ENCODE results near the gene CAMKV.

CAMKV gene

DNA sequence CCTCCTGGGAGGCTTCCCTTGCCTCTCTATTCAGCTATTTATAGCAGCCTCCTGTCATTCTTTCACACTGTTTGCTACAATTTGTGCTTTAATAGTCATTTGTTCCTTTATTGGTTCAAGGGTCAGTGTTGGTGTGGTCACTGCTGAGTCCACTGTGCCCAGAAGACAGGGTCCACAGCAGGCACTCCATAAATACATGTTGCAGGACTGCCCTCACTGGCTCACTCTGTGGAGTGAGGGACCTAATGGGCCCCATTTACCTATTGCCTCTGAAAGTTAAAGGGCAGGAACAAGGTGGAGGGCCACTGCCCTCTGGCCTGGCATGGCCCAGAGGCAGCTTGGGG, 17.2 kb upstream of the CAMKV start:
- Histone ChIP-seq H3K27ac (ENCODE audit: low read depth, low read length) (no peak overlapping the region), H3K27me3 (ENCODE audit: control insufficient read depth, insufficient read depth, low read length) (no peaks in the 10 kb centered on the region), H3K36me3 (ENCODE audit: control insufficient read depth, insufficient read depth, low read length) (no peaks in the 10 kb centered on the region), H3K4me1 (ENCODE audit: control insufficient read depth, insufficient read depth, low read length) (peaks cover 6% of the 10 kb centered on the region), H3K4me3 (ENCODE audit: low read depth, low read length) (no peak overlapping the region), H3K9me3 (ENCODE audit: control insufficient read depth, insufficient read depth, low read depth, low read length) (no peaks in the 10 kb centered on the region), H3K9ac (ENCODE audit: low read length) (no peak overlapping the region)

DNA sequence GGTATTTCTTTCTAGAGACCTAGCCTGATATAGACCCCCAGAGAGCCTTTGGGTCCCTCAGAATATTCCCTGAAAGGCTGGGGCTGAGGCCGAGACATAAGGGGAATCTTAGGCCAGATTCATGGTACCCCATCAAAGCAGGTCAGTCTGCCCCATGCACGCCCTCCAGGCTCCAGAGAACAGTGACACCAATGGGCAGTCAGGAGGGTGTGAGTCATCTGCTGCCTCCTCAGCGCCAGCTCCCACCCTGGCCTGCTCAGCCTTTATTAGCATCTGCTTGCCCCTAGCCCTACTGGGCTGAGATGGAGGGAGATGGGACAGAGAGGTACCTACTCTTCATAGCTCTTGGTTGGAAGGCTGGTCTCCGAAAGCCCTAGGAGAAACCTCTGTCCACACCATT, 14.3 kb upstream of the CAMKV start:
- Histone ChIP-seq H3K27me3 (ENCODE audit: control insufficient read depth, insufficient read depth, low read length) (no peaks in the 10 kb centered on the region), H3K9me3 (ENCODE audit: control insufficient read depth, insufficient read depth, low read depth, low read length) (no peaks in the 10 kb centered on the region), H3K9ac (ENCODE audit: low read length) (no peak overlapping the region), H3K4me3 (ENCODE audit: low read depth, low read length) (no peak overlapping the region), H3K27ac (ENCODE audit: low read depth, low read length) (no peak overlapping the region), H3K36me3 (ENCODE audit: control insufficient read depth, insufficient read depth, low read length) (no peaks in the 10 kb centered on the region), H3K4me1 (ENCODE audit: control insufficient read depth, insufficient read depth, low read length) (peaks cover 23% of the 10 kb centered on the region)

DNA sequence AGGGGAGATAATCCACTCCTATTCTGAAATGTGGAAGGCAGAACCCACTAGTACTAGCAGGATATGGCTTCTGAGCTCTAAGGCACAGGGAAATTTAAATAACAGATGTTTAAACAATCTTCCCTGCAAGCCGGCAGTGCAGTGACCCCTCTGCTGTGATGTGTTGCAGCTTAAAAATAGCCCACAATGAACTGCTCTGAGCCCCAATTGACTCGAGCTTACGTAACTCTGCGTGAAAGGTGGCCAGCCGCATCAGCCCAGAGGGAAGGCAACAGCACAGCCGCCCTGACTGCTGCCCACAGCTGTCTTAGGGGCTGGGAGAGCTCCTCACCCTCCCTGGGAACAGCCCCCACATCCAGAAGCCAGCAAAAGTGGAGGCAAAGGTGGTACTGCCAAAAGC, 12.5 kb upstream of the CAMKV start:
- Histone ChIP-seq H3K4me3 (ENCODE audit: low read depth, low read length) (no peak overlapping the region), H3K36me3 (ENCODE audit: control insufficient read depth, insufficient read depth, low read length) (no peaks in the 10 kb centered on the region), H3K4me1 (ENCODE audit: control insufficient read depth, insufficient read depth, low read length) (peaks cover 23% of the 10 kb centered on the region), H3K9ac (ENCODE audit: low read length) (no peak overlapping the region), H3K27me3 (ENCODE audit: control insufficient read depth, insufficient read depth, low read length) (no peaks in the 10 kb centered on the region), H3K9me3 (ENCODE audit: control insufficient read depth, insufficient read depth, low read depth, low read length) (no peaks in the 10 kb centered on the region), H3K27ac (ENCODE audit: low read depth, low read length) (no peak overlapping the region)

DNA sequence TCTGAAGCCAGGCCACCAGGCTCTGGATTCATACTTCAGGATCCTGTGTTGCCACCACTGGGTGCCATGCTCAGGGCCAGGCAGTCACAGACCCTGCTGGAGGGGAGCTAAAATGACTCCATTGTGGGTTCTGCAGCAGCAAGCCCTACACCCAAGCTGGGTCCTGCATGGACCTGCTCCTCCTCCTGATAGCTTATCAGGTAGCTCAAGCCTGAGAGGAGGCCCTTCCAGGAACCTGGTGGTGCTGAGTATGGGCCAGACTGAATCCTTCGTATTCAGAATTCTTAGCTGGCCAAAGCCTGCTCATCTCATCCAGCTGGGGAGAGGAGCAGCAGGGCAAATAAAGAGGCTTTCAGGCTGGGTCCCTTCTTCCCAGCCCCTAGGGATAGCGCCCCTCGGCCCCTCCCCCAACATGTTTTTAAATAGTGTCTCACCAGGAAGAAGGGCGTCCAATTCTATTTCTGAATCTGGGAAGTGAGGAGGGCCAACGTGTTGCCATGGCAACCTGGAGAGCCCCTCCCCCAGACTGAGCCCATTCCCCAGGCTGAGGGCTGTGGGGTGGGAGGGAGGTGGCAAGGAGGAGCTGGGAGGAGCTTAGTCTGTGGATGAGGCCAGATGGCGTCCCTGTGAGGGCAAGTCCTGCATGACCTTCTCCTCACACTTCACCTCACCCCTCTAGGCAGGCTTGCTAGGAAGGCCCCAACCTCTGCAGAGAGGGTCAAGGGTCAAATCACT, 11.0 kb upstream of the CAMKV start:
- no peak overlapping the region for H3K9ac ChIP-seq (ENCODE audit: low read length)
- no peaks in the 10 kb centered on the region for H3K9me3 ChIP-seq (ENCODE audit: control insufficient read depth, insufficient read depth, low read depth, low read length)
- H3K4me1 ChIP-seq (ENCODE audit: control insufficient read depth, insufficient read depth, low read length) = peaks cover 23% of the 10 kb centered on the region
- H3K27me3 ChIP-seq (ENCODE audit: control insufficient read depth, insufficient read depth, low read length) = no peaks in the 10 kb centered on the region
- H3K4me3 ChIP-seq (ENCODE audit: low read depth, low read length) = no peak overlapping the region
- no peak overlapping the region for H3K27ac ChIP-seq (ENCODE audit: low read depth, low read length)
- H3K36me3 ChIP-seq (ENCODE audit: control insufficient read depth, insufficient read depth, low read length) = no peaks in the 10 kb centered on the region

DNA sequence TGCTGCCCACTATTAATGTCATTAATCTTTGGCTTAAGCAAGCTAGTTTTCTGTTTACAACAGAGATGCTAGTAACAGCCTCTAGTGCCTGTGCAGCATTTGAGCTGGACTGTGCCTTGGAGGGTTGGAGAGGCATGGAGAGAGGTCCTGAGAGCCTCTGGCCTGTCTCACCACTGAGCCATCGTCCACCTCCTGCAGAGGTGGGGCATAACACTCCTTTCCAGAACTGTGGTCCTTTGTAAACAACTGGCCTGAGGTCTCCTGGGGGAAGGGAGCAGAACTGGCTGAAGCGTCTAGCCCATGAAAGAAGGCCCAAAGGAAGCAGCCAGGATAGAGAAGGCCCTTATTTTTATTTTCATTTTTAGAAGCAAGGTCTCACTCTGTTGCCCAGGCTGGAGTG, 10.0 kb upstream of the CAMKV start:
- H3K27me3 ChIP-seq (ENCODE audit: control insufficient read depth, insufficient read depth, low read length) = no peaks in the 10 kb centered on the region
- H3K9me3 ChIP-seq (ENCODE audit: control insufficient read depth, insufficient read depth, low read depth, low read length) = no peaks in the 10 kb centered on the region
- H3K27ac ChIP-seq (ENCODE audit: low read depth, low read length) = no peak overlapping the region
- H3K36me3 ChIP-seq (ENCODE audit: control insufficient read depth, insufficient read depth, low read length) = no peaks in the 10 kb centered on the region
- H3K4me3 ChIP-seq (ENCODE audit: low read depth, low read length) = no peak overlapping the region
- no peak overlapping the region for H3K9ac ChIP-seq (ENCODE audit: low read length)
- peaks cover 23% of the 10 kb centered on the region for H3K4me1 ChIP-seq (ENCODE audit: control insufficient read depth, insufficient read depth, low read length)

DNA sequence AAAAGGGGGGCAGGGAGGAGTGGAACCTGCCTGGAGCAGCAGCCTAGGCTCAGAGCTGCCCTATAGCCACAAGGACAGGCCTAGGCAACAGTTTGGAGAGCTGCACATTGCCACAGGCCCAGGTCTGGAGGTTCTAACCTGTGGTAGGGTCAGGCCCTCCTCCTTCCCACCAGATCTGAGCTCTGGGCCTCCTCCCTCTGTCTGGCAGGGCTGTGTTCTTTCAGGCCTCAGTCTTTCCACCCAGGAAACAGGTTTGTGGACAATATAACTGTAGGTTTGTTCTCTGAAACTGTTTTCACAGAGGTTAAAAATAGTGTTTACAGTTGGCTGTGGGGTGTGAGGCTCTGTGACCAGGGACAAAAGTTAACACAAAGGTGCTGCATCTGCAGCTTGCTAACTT, 9.0 kb upstream of the CAMKV start:
- Histone ChIP-seq H3K27me3 (ENCODE audit: control insufficient read depth, insufficient read depth, low read length) (no peaks in the 10 kb centered on the region), H3K27ac (ENCODE audit: low read depth, low read length) (no peak overlapping the region), H3K36me3 (ENCODE audit: control insufficient read depth, insufficient read depth, low read length) (no peaks in the 10 kb centered on the region), H3K9ac (ENCODE audit: low read length) (no peak overlapping the region), H3K4me3 (ENCODE audit: low read depth, low read length) (no peak overlapping the region), H3K9me3 (ENCODE audit: control insufficient read depth, insufficient read depth, low read depth, low read length) (no peaks in the 10 kb centered on the region), H3K4me1 (ENCODE audit: control insufficient read depth, insufficient read depth, low read length) (peaks cover 23% of the 10 kb centered on the region)

DNA sequence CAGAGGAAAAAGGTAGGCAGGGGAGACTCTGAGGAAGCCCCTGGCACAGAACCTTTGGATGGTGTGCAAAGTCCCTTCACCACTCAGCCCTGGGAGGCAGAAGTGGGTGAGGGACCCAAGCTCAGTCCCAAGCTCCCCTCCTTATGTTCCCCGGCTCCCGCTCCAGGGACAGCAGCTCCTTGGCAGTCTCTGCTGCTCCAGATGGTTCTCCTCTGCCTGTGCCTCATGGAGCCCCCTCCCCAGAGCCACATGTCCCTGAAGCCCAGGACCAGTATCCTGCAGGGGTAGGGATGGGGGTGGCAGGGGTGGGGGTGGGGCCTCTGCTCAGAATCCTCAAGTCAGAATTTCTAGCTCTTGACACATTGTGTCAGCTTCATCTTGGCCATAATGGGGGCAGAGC, 8.0 kb upstream of the CAMKV start:
- Histone ChIP-seq H3K4me1 (ENCODE audit: control insufficient read depth, insufficient read depth, low read length) (peaks cover 23% of the 10 kb centered on the region), H3K9me3 (ENCODE audit: control insufficient read depth, insufficient read depth, low read depth, low read length) (no peaks in the 10 kb centered on the region), H3K27me3 (ENCODE audit: control insufficient read depth, insufficient read depth, low read length) (no peaks in the 10 kb centered on the region)

DNA sequence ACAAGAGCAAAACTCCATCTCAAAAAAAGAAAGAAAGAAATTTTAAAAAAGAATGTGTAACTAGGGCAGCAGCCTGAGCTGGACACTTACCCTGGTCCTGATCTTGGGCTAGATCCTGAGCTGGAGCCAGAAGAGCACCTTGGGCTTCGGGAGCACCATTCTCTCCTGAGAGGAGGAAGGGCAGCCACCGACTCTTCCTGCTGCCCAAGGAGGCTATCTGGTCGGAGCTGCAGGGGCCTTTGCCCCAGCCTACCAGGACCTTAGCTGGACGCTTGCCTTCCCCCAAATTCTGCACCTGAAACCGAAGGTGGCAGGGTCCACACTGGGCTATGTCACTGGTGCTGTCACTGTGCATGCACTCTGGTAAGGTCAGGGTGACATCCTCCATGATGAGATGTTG, 6.9 kb upstream of the CAMKV start:
- H3K9ac ChIP-seq (ENCODE audit: low read length) = no peak overlapping the region
- H3K4me3 ChIP-seq (ENCODE audit: low read depth, low read length) = no peak overlapping the region
- H3K4me1 ChIP-seq (ENCODE audit: control insufficient read depth, insufficient read depth, low read length) = peaks cover 13% of the 10 kb centered on the region
- H3K9me3 ChIP-seq (ENCODE audit: control insufficient read depth, insufficient read depth, low read depth, low read length) = no peaks in the 10 kb centered on the region
- H3K36me3 ChIP-seq (ENCODE audit: control insufficient read depth, insufficient read depth, low read length) = no peaks in the 10 kb centered on the region
- H3K27ac ChIP-seq (ENCODE audit: low read depth, low read length) = no peak overlapping the region
- H3K27me3 ChIP-seq (ENCODE audit: control insufficient read depth, insufficient read depth, low read length) = peaks cover 5% of the 10 kb centered on the region

More for the DNA sequence above, 8.0 kb upstream of the CAMKV start:
- no peaks in the 10 kb centered on the region for H3K36me3 ChIP-seq (ENCODE audit: control insufficient read depth, insufficient read depth, low read length)
- H3K27ac ChIP-seq (ENCODE audit: low read depth, low read length) = no peak overlapping the region
- H3K4me3 ChIP-seq (ENCODE audit: low read depth, low read length) = no peak overlapping the region
- H3K9ac ChIP-seq (ENCODE audit: low read length) = no peak overlapping the region

DNA sequence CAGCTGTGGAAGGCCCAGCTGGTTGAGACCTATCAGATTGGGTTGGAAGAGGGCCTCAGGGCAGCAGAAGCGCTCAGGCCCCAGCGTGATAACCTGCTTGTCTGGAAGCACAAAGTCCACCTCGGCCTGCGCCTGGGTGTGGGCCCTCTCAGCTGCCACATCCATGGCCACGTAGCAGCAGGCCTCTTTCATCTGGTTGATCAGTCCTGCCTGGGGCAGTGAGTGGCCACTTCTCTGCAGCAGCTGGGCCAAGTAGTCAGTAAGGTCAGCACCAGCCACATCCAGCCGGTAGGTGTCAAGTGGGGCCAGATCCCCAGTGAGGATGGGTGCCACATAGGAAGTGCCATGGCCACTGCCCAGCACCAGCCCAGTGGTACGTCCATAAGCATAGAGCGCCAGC, 3.9 kb upstream of the CAMKV start:
- Histone ChIP-seq H3K4me1 (ENCODE audit: control insufficient read depth, insufficient read depth, low read length) (peaks cover 10% of the 10 kb centered on the region; the same call in 1 of the 2 replicates), H3K27ac (ENCODE audit: low read depth, low read length) (no peak overlapping the region), H3K9me3 (ENCODE audit: control insufficient read depth, insufficient read depth, low read depth, low read length) (no peaks in the 10 kb centered on the region), H3K9ac (ENCODE audit: low read length) (no peak overlapping the region), H3K36me3 (ENCODE audit: control insufficient read depth, insufficient read depth, low read length) (no peaks in the 10 kb centered on the region), H3K27me3 (ENCODE audit: control insufficient read depth, insufficient read depth, low read length) (peaks cover 25% of the 10 kb centered on the region), H3K4me3 (ENCODE audit: low read depth, low read length) (no peak overlapping the region)

DNA sequence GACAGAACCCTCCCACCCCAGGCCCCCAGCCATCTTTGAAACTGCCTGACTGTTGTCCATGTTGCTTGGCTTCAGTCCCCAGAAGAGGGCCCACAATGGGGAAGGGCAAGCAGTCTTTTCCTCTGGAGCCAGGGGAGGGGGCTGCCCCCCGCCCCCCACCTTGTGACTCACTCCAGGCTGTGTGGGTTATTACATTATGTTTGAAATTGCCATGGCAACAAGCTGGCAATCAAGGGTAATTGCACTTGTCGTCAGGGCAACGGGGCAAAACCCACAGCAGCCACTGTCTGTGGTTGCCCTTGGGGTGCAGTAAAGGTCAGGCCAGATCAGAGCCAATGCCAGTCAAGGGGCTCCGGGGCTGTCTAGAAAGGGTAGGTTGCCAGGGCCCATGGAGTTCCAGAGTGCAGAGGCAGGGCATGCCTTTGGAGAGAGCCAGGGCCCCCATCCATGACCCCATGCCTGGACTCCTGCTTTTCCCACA, 3.1 kb upstream of the CAMKV start:
- H3K4me3 ChIP-seq (ENCODE audit: low read depth, low read length) = no peak overlapping the region
- no peaks in the 10 kb centered on the region for H3K9me3 ChIP-seq (ENCODE audit: control insufficient read depth, insufficient read depth, low read depth, low read length)
- H3K27me3 ChIP-seq (ENCODE audit: control insufficient read depth, insufficient read depth, low read length) = peaks cover 30% of the 10 kb centered on the region
- peaks cover 18% of the 10 kb centered on the region for H3K4me1 ChIP-seq (ENCODE audit: control insufficient read depth, insufficient read depth, low read length)
- no peak overlapping the region for H3K27ac ChIP-seq (ENCODE audit: low read depth, low read length)
- no peak overlapping the region for H3K9ac ChIP-seq (ENCODE audit: low read length)
- no peaks in the 10 kb centered on the region for H3K36me3 ChIP-seq (ENCODE audit: control insufficient read depth, insufficient read depth, low read length)

DNA sequence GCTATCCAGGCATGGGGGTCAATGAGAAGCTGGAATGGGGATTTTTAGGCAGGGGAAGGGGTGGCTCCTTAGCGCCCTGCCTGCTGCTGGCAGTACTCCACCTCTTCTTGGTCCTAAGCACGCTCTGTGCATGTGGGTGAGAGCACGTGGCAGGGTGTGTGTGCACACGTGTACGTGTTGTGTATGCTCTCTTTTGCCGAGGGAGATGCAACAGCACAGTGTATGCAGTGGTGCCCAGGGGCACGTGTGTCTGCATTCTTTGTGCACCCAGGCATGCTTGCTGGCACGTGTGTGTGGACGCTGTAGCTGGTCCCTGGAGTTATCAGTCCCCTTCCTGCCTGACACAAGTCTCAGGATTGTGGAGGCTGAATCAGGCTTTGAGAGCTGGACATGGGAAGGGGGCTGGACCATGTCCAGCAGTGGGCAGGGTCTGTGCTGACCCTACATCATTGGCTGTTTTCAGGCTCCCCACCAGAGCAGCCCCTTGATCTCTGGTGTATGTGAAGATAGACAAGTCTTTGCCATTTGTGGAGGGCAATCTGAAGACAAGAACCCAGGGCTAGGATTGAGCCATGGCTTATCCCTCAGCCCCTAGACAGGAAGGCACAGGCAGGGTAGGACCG, 1.9 kb upstream of the CAMKV start:
- Histone ChIP-seq H3K4me3 (ENCODE audit: low read depth, low read length) (no peak overlapping the region), H3K27ac (ENCODE audit: low read depth, low read length) (no peak overlapping the region), H3K27me3 (ENCODE audit: control insufficient read depth, insufficient read depth, low read length) (peaks cover 30% of the 10 kb centered on the region), H3K4me1 (ENCODE audit: control insufficient read depth, insufficient read depth, low read length) (peaks cover 24% of the 10 kb centered on the region), H3K9ac (ENCODE audit: low read length) (no peak overlapping the region), H3K36me3 (ENCODE audit: control insufficient read depth, insufficient read depth, low read length) (no peaks in the 10 kb centered on the region), H3K9me3 (ENCODE audit: control insufficient read depth, insufficient read depth, low read depth, low read length) (no peaks in the 10 kb centered on the region)

Measured in HUES6 (cell line).